GM19438 (cell line): ENCODE measurements around the gene HDDC2.
"Not testable (repeated sequence)": the region's sequence is repeated elsewhere in the genome, so short reads cannot be mapped to it uniquely, and the experiment has no call there.

ENCODE experiments used
- ATAC-seq: cut with Tn5 transposase; IDR thresholded peaks from one replicate; pipeline ENCODE4 v1.9.1; 2021; ENCODE audit warnings: low read depth; ENCODE audit not compliant: unreplicated experiment

Gene HDDC2

GRCh38 chr6:125307150-125307838 lies 5.5 kb upstream of the HDDC2 start:
- no peak for ATAC-seq

DNA sequence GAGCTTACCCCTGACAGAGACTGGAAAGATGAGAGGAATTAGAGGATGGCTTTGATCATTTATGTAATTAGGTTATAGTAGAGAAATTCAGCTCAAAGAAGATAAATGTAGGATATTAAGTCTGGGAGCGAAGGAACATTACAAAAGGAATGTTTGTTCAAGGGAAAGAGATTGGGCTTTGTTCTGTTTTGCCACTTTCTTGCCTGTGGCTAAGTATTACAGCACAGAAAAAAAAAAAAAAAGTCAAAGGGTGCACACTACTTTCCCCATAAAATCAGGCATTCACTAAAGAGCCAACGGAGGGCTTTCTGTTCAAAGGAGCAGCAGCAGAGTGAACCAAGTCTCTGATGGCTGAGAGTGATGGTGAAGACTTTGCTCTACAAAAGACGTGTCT lies 5.0 kb upstream of the HDDC2 start:
- ATAC-seq: no peak

GRCh38 chr6:125304970-125305660 lies 3.3 kb upstream of the HDDC2 start:
- ATAC-seq: no peak

- no peak for ATAC-seq
These were observed 1.7 kb upstream of the HDDC2 start for GRCh38 chr6:125303512-125303854.

DNA sequence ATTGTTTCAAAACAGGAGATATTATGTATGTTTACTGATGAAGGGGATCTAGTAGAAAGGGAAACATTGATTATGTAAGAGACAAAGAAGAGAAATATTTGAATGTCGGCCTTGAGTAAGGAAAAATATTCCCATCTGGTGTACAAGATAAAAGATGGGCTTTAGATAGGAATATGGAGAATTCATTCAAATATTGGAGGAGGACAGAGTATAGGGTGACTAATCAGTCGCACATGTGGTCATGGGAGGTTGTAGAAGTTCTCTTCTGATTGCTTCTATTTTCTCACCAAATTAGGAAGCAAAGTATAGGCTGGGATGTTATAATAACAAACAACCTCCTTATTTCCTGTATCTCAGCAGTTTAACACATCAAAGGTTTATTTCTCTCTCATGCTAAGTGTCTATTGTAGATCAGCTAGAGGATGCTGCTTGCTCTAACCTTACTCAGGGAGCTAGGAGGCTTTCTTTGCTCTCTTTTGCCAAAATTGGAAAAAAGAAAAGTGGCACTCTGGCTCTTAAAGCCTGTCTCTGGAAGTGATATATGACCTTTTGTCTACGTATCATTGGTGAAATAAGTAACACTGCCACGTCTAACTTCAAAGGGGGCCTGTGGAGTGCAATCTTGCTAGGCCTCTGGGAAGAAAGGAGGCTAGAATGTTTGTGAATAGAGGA lies 1.2 kb upstream of the HDDC2 start:
- no peak for ATAC-seq

DNA sequence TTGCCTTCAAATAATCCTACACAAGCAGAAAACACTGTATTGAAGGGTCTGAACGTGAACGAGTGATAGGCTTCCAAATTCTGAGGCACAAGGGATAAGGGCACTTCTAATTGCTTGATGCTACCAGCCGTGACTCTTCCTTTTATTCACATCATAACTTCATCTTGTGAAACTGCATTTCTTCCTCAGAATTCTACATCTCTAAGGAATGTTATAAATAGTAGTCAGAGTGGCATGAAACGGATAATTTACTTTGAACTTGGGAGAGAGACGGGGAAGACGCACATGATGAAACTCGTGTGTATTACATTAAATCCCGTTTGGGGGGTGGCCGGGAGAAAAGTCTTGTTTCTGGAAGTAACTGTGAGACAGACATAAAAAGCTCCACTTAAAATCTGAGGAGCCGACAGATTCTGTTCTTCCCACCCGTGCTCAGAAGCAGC lies 754 bp downstream of the HDDC2 start:
- ATAC-seq: peak; percentile 5

DNA sequence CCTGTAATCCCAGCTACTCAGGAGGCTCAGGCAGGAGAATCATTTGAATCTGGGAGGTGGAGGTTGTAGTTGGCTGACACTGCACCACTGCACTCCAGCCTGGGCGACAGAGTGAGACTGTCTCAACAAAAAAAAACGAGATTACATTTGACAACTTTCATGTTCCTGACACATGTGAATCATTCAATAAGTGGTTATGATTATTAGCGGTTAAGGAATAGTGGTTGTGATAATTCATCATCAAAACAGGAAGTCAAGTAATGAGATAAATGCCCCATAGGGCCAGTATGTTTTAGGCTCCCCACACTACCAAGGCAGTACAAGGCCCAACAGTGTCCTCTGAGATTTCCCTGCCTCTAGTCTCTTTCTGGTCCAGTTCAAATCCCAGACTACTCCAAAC lies 2.5 kb downstream of the HDDC2 start:
- ATAC-seq: no peak

DNA sequence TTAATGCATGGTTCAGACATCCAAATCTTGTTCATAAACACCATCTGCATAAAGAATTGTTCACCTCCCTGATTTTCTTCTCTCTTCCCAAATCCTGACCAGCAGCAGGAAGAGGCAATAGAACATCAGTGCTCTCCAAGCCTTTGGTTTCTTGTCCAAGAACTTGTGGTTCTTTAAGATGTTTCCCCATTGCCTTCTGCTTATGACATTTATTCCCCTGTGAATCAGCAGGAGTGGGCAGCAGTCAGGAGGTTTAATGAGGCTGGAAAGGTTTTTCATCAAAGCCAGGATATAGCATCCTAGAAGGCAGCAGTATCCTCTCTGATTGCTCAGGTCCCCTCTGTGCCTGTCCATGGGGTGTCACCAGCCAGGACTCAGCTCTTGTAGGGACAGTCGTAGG lies 5.3 kb downstream of the HDDC2 start:
- ATAC-seq: no peak

DNA sequence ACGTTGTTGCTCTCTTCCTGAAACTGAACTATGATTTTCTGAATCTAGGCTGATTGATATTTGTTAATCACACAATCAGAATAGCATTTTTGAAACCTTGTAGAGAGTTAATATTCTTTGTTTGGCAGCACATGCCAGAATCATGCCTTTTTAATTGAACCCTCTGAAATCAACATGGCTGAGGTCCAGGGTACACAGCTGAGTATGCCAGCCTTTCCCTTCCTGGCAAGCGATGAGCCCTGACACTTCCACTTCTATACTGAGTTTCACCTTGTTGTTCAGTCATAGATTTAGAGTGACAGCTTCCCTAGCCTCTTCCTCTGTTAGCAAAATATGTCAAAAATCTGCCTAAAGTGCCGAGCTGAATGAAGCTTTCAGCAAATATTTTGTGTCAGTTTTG lies 6.8 kb downstream of the HDDC2 start:
- ATAC-seq: no peak

DNA sequence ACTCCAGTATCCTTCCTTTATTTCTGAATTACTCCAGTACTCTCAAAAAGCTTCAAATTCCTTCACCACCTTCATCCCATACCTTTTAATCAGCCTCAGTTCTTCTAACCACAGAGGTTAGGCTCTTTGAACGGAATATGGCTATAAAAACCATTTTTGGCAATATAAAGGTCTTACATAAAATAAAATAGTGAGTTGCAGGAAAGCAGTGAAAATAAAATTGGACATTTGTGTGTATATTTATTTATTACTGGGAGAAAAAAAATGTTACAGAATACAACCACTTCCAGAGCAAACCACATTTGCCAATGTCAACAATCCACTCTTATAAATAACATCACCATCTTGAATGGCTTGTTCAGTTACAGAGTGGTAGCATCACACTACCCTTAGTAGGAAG lies 7.7 kb downstream of the HDDC2 start:
- ATAC-seq: no peak

DNA sequence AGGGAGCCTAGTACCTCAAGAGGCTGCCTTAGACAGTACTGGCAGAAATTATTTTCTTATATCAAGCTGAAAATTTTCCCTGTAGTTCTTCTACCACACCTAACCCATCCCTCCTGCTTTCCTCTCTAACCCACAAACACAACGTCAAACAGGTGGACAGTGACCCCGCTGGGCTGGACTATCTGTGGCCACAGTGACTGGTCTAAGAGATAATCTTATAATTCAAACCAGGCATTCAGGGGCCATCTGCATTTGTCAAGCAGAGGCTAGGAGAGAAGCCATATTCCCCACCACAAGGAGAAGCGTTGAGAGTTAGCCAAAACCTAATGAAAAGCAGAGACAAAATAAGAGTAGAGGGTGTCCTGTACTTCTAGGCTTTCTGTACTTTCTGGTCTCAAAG lies 8.2 kb downstream of the HDDC2 start:
- ATAC-seq: no peak

GRCh38 chr6:125287718-125288117 lies 14.0 kb downstream of the HDDC2 start:
- ATAC-seq: no peak

- no peak for ATAC-seq
These were observed 15.8 kb downstream of the HDDC2 start for GRCh38 chr6:125285936-125286335.

GRCh38 chr6:125285353-125285752 lies 16.4 kb downstream of the HDDC2 start:
- ATAC-seq: no peak

DNA sequence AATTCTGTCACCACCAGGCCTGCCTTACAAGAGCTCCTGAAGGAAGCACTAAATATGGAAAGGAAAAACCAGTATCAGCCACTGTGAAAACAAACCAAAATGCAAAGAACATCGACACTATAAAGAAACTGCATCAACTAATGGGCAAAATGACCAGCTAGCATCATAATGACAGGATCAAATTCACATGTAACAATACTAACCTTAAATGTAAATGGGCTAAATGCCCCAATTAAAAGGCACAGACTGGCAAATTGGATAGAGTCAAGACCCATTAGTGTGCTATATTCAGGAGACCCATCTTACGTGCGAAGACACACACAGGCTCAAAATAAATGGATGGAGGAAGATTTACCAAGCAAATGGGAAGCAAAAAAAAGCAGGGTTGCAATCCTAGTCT lies 19.3 kb downstream of the HDDC2 start:
- not testable (repeated sequence) for ATAC-seq

DNA sequence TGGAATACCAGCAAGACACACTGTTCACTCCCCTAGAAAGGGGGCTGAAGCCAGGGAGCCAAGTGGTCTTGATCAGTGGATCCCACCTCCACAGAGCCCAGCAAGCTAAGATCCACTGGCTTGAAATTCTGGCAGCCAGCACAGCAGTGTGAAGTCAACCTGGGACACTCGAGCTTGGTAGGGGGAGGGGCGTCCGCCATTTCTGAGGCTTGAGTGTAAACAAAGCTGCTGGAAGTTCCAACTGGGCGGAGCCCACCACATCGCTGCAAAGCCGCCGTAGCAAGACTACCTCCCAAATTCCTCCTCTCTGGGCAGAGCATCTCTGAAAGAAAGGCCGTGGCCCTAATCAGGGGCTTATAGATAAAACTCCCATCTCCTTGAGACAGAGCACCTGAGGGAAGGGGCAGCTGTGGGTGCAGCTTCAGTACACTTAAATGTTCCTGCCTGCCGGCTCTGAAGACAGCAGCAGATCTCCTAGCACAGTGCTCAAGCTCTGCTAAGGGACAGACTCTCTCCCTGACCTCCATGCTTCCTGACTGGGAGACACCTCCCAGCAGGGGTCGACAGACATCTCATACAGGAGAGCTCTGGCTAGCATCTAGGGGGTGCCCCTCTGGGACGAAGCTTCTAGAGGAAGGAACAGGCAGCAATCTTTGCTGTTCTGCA lies 21.3 kb downstream of the HDDC2 start:
- not testable (repeated sequence) for ATAC-seq

DNA sequence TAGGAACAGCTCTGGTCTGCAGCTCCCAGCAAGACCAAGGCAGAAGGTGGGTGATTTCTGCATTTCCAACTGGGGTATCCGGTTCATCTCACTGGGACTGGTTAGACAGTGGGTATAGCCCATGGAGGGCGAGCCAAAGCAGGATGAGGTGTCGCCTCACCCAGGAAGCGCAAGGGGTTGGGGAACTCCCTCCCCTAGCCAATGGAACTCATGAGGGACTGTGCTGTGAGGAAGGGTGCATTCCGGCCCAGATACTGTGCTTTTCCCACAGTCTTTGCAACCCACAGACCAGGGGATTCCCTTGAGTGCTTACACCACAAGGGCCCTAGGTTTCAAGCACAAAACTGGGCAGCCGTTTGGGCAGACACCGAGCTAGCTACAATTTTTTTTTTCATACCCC lies 21.8 kb downstream of the HDDC2 start:
- ATAC-seq: no peak

GRCh38 chr6:125277838-125278237 lies 23.9 kb downstream of the HDDC2 start:
- ATAC-seq: no peak

GRCh38 chr6:125275779-125276178 lies 26.0 kb downstream of the HDDC2 start:
- no peak for ATAC-seq

GRCh38 chr6:125274935-125275334 lies 26.8 kb downstream of the HDDC2 start:
- ATAC-seq: no peak

- ATAC-seq: no peak
These were observed 27.8 kb downstream of the HDDC2 start for GRCh38 chr6:125273965-125274364.
